OCI-LY3 (cell line): ENCODE data around the gene KCNC4.

Experiments
- H2AFZ ChIP-seq: fragments of 200-600, 300-600 bp; shearing (Covaris generic); 2 replicates; pipeline ENCODE4 v1.6.0; 2014; ENCODE audit warnings: antibody characterized with exemption, low read depth, low read length
- H3K27ac ChIP-seq: fragments of 200-600, 300-600 bp; sonication (generic); 2 replicates; pipeline ENCODE4 v1.5.1; 2014; ENCODE audit warnings: mild to moderate bottlenecking, low read length, moderate library complexity, mixed read lengths
- H3K27me3 ChIP-seq: fragments of 200-600, 300-600 bp; sonication (generic); 2 replicates; pipeline ENCODE4 v1.6.1; 2014; ENCODE audit warnings: low read depth, low read length, mixed read lengths
- H3K36me3 ChIP-seq: fragments of 200-600, 300-600 bp; sonication (generic); replicated peaks from 2 replicates; pipeline ENCODE3; 2014; ENCODE audit warnings: low read depth, low read length, mixed read lengths
- H3K4me1 ChIP-seq: fragments of 300-600, 200-600 bp; sonication (generic); 2 replicates; pipeline ENCODE4 v1.6.1; 2014; ENCODE audit warnings: low read length, mixed read lengths
- H3K4me2 ChIP-seq: fragments of 200-600, 300-600 bp; sonication (generic); 2 replicates; pipeline ENCODE4 v1.6.1; 2014; ENCODE audit warnings: low read length, mixed read lengths
- H3K4me3 ChIP-seq: fragments of 300-600, 200-600 bp; sonication (generic); 2 replicates; pipeline ENCODE4 v1.5.1; 2014; ENCODE audit warnings: antibody characterized with exemption, mild to moderate bottlenecking, low read length, moderate library complexity
- H3K79me2 ChIP-seq: fragments of 300-600, 200-600 bp; shearing (Covaris generic); 2 replicates; pipeline ENCODE4 v1.6.1; 2014; ENCODE audit warnings: mild to moderate bottlenecking, low read length, mixed read lengths
- H3K9ac ChIP-seq: fragments of 300-600, 200-600 bp; shearing (Covaris generic); 2 replicates; pipeline ENCODE4 v1.6.0; 2014; ENCODE audit warnings: mild to moderate bottlenecking, low read length, moderate library complexity
- H3K9me3 ChIP-seq: fragments of 200-600, 300-600 bp; shearing (Covaris generic); 2 replicates; pipeline ENCODE4 v1.6.1; 2014; ENCODE audit warnings: low read length, mixed read lengths; ENCODE audit not compliant: insufficient read depth
- H4K20me1 ChIP-seq: fragments of 200-600, 300-600 bp; sonication (generic); 2 replicates; pipeline ENCODE4 v1.6.1; 2016; ENCODE audit warnings: low read length, mixed read lengths; ENCODE audit not compliant: insufficient read depth
- EZH2phosphoT487 ChIP-seq: fragments of 200-600 bp; shearing (Covaris generic); IDR thresholded peaks from 2 replicates; pipeline ENCODE4 v1.6.1; 2018; ENCODE audit warnings: antibody characterized with exemption, mixed run types, low read depth
- TF ChIP-seq, protein P1 (sequence below): fragments of 200-600, 300-600 bp; sonication (generic); IDR thresholded peaks from 2 replicates; pipeline ENCODE4 v1.5.1; 2014; ENCODE audit warnings: antibody characterized with exemption, low read length, low read depth

Gene KCNC4

DNA sequence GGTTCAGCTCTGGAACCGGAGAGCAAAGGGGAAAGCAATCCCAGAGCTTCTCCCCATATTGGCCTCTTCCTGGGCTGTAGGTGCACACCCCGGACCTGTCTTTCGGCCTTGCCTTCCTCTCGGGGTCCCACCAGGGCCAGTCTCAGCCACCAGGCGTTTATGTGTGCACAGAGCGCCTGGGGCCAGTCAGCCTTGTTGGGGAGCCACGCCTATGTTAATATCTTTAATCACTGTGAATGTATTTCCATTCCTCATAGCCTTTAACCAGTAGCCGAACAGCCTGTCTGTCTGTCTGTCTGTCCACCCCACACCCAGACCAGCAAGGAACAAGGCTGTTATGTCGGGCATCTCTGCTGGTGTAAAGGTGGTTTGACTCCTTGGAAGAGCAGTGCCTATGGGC is 18.8 kb downstream of the KCNC4 start:
- Histone ChIP-seq H3K4me2 (no peak overlapping the region), H3K36me3 (no peaks in the 10 kb centered on the region), H3K27ac (no peak overlapping the region), H3K27me3 (no peaks in the 10 kb centered on the region), H3K4me3 (no peak overlapping the region), H3K79me2 (no peaks in the 10 kb centered on the region), H3K4me1 (no peaks in the 10 kb centered on the region), H3K9ac (no peak overlapping the region), H3K9me3 (no peaks in the 10 kb centered on the region), H4K20me1 (no peaks in the 10 kb centered on the region), H2AFZ (no peak overlapping the region)
- no peak for TF ChIP-seq EZH2phosphoT487
- TF ChIP-seq, protein P1, sequence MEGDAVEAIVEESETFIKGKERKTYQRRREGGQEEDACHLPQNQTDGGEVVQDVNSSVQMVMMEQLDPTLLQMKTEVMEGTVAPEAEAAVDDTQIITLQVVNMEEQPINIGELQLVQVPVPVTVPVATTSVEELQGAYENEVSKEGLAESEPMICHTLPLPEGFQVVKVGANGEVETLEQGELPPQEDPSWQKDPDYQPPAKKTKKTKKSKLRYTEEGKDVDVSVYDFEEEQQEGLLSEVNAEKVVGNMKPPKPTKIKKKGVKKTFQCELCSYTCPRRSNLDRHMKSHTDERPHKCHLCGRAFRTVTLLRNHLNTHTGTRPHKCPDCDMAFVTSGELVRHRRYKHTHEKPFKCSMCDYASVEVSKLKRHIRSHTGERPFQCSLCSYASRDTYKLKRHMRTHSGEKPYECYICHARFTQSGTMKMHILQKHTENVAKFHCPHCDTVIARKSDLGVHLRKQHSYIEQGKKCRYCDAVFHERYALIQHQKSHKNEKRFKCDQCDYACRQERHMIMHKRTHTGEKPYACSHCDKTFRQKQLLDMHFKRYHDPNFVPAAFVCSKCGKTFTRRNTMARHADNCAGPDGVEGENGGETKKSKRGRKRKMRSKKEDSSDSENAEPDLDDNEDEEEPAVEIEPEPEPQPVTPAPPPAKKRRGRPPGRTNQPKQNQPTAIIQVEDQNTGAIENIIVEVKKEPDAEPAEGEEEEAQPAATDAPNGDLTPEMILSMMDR: no peak

- no peaks in the 10 kb centered on the region for H3K4me1 ChIP-seq
- no peaks in the 10 kb centered on the region for H3K9me3 ChIP-seq
- H4K20me1 ChIP-seq: no peaks in the 10 kb centered on the region
- no peaks in the 10 kb centered on the region for H3K36me3 ChIP-seq
- no peak overlapping the region for H3K4me3 ChIP-seq
- TF ChIP-seq, protein P1: no peak
- TF ChIP-seq EZH2phosphoT487: no peak
- no peak overlapping the region for H3K9ac ChIP-seq
- H3K27ac ChIP-seq: no peak overlapping the region
- no peaks in the 10 kb centered on the region for H3K27me3 ChIP-seq
- H3K4me2 ChIP-seq: no peak overlapping the region
- H3K79me2 ChIP-seq: no peaks in the 10 kb centered on the region
- H2AFZ ChIP-seq: no peak overlapping the region
Measured at GRCh38 chr1:110229348-110230001, 19.4 kb downstream of the KCNC4 start.

DNA sequence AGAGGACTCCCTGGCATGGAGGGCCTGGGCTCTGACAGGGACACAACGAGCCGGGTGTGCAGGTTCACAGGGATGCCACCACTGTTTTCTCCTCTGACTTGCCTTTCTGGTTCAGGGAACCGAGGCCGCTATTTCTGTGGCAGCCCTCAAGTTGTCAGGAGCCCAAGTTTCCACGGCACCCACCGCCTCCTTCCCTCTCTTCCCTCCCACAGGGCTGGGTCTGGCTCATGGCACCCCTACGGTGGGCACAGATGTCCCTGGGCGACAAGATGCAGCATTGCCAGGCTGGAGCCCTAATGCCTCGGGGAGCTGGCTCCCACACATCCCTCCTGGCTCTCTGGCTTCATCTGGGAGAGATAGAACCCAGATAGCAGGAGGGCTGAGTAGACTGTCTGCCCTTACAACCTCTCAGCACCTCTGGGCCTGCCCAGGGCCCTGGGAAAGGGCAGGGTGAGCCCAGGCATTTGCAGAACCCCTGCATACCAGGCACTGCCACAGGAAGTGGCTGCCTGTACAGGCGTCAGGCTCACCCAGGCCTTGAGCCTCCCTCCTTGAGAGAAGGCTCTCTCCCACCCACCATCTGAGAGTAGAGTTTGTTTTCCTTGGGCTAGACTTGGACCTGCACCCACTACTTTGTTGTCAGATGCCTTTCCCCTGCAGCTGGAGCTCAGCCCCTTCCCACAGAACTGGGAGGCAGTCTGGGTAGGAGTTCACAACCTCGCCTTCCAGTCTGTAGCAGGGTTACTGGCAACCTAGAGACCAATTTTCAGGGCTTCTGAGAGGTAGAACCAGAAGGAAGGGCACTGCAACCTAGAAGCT is 20.5 kb downstream of the KCNC4 start:
- TF ChIP-seq, protein P1: no peak
- TF ChIP-seq EZH2phosphoT487: no peak
- Histone ChIP-seq H3K27ac (no peak overlapping the region), H3K4me2 (no peak overlapping the region), H3K9me3 (no peaks in the 10 kb centered on the region), H3K4me3 (no peak overlapping the region), H3K27me3 (no peaks in the 10 kb centered on the region), H3K36me3 (no peaks in the 10 kb centered on the region), H3K79me2 (no peaks in the 10 kb centered on the region), H3K4me1 (peaks cover 2% of the 10 kb centered on the region), H4K20me1 (no peaks in the 10 kb centered on the region), H2AFZ (no peak overlapping the region), H3K9ac (no peak overlapping the region)

DNA sequence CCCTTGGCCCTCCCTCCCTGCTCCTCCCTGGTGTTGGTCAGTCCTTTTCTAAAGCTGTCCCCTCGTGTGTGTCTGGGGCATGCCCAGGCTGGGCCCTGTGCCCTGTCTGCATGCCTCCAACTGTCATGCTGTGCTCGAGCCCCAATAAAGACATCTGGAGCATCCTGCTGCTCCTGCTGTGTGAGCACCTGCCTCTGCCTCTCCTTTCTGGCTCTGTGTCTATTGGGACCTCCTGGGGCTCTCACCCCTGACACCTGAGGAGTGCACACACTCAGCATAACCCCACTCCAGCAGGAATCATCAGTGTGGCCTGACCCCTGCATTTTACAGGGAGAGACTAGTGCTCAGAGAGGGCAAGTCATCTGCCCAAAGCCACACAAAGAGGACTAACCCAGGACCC is 23.7 kb downstream of the KCNC4 start:
- Histone ChIP-seq H3K9me3 (no peaks in the 10 kb centered on the region), H2AFZ (no peak overlapping the region), H3K27me3 (no peaks in the 10 kb centered on the region), H3K4me1 (peaks cover 13% of the 10 kb centered on the region), H3K36me3 (no peaks in the 10 kb centered on the region), H3K4me3 (no peak overlapping the region), H3K79me2 (no peaks in the 10 kb centered on the region), H3K27ac (no peak overlapping the region), H4K20me1 (no peaks in the 10 kb centered on the region), H3K4me2 (no peak overlapping the region), H3K9ac (no peak overlapping the region)
- TF ChIP-seq, protein P1: no peak
- TF ChIP-seq EZH2phosphoT487: no peak
